Measurements from ENCODE around the gene NUP205. TPM values are rescaled to one million over a fixed set of nuclear protein-coding genes. Genes with fewer than 3 reads are reported as not detected.

The NUP205 gene
- total RNA-seq, 2 experiments from 2014 or later: 109 to 111 TPM

- DNase-seq (no peak), ATAC-seq (no peak)
- H3K4me3 Mint-ChIP-seq: no peak overlapping the region
- POLR2A ChIA-PET: interaction anchor here (1.2 kb wide), 1 partner anchor 12 kb away, joined by 3 read pairs; no protein-coding TSS in a partner anchor
- CTCF ChIA-PET: interaction anchor here (1.3 kb wide), 1 partner anchor 92 kb away, joined by 5 read pairs; no protein-coding TSS in a partner anchor
- no peak overlapping the region for H3K27ac Mint-ChIP-seq
- no peaks in the 10 kb centered on the region for H3K36me3 Mint-ChIP-seq (ENCODE audit: low read depth)
- no peaks in the 10 kb centered on the region for H3K9me3 Mint-ChIP-seq (ENCODE audit: insufficient read depth)
- peaks cover 8% of the 10 kb centered on the region for H3K4me1 Mint-ChIP-seq (ENCODE audit: low read depth)
- no peaks in the 10 kb centered on the region for H3K27me3 Mint-ChIP-seq (ENCODE audit: low read depth)
These were observed 4.4 kb upstream of the NUP205 start for GRCh38 chr7:135553346-135553745.

GRCh38 chr7:135558337-135558767 lies 635 bp downstream of the NUP205 start:
- Mint-ChIP-seq H3K27ac (no peak overlapping the region), H3K4me3 (no peak overlapping the region), H3K4me1 (ENCODE audit: low read depth) (peaks cover 24% of the 10 kb centered on the region), H3K27me3 (ENCODE audit: low read depth) (no peaks in the 10 kb centered on the region), H3K9me3 (ENCODE audit: insufficient read depth) (no peaks in the 10 kb centered on the region), H3K36me3 (ENCODE audit: low read depth) (peaks cover 18% of the 10 kb centered on the region)
- peak; percentile 79 for DNase-seq
- CTCF ChIA-PET: interaction anchor here (1.0 to 2.0 kb wide), 6 partner anchors 11 to 276 kb away, joined by 3 to 6 read pairs (median 4); no protein-coding TSS in a partner anchor
- peak; percentile 77 for ATAC-seq
- POLR2A ChIA-PET: interaction anchor here (1.5 kb wide), 1 partner anchor 49 kb away, joined by 5 read pairs; the partner anchor contains the start of gene CNOT4

- ATAC-seq: no peak
- H3K9me3 Mint-ChIP-seq (ENCODE audit: insufficient read depth): no peaks in the 10 kb centered on the region
- no peak overlapping the region for H3K4me3 Mint-ChIP-seq
- no peak overlapping the region for H3K27ac Mint-ChIP-seq
- H3K4me1 Mint-ChIP-seq (ENCODE audit: low read depth): peaks cover 24% of the 10 kb centered on the region
- no peaks in the 10 kb centered on the region for H3K27me3 Mint-ChIP-seq (ENCODE audit: low read depth)
- peaks cover 20% of the 10 kb centered on the region for H3K36me3 Mint-ChIP-seq (ENCODE audit: low read depth)
- POLR2A ChIA-PET: interaction anchor here (1.5 kb wide), 1 partner anchor 50 kb away, joined by 5 read pairs; the partner anchor contains the start of gene CNOT4
- no peak for DNase-seq
- CTCF ChIA-PET: interaction anchor here (1.0 to 2.0 kb wide), 4 partner anchors 11 to 87 kb away, joined by 3 to 6 read pairs (median 4); no protein-coding TSS in a partner anchor
These were observed 1.2 kb downstream of the NUP205 start for GRCh38 chr7:135558881-135559280.

- CTCF ChIA-PET: interaction anchor here (1.0 kb wide), 1 partner anchor 286 kb away, joined by 3 read pairs; no protein-coding TSS in a partner anchor
- ATAC-seq: no peak
These were observed 2.9 kb downstream of the NUP205 start for GRCh38 chr7:135560631-135561030.

GRCh38 chr7:135562720-135563119 lies 5.0 kb downstream of the NUP205 start:
- ChIA-PET POLR2A (no interaction called here), CTCF (interaction anchor here (1.1 to 1.2 kb wide), 2 partner anchors 282 to 288 kb away, joined by 3 read pairs; no protein-coding TSS in a partner anchor)
- H3K4me1 Mint-ChIP-seq (ENCODE audit: low read depth): peaks cover 16% of the 10 kb centered on the region
- H3K27ac Mint-ChIP-seq: no peak overlapping the region
- no peak for ATAC-seq
- no peak for DNase-seq
- no peaks in the 10 kb centered on the region for H3K27me3 Mint-ChIP-seq (ENCODE audit: low read depth)
- H3K36me3 Mint-ChIP-seq (ENCODE audit: low read depth): peaks cover 36% of the 10 kb centered on the region
- no peak overlapping the region for H3K4me3 Mint-ChIP-seq
- no peaks in the 10 kb centered on the region for H3K9me3 Mint-ChIP-seq (ENCODE audit: insufficient read depth)

More at GRCh38 chr7:135560631-135561030, 2.9 kb downstream of the NUP205 start:
- POLR2A ChIA-PET: no interaction called here
- peaks cover 24% of the 10 kb centered on the region for H3K4me1 Mint-ChIP-seq (ENCODE audit: low read depth)
- H3K27me3 Mint-ChIP-seq (ENCODE audit: low read depth): no peaks in the 10 kb centered on the region
- H3K36me3 Mint-ChIP-seq (ENCODE audit: low read depth): peaks cover 25% of the 10 kb centered on the region
- no peak for DNase-seq
- H3K27ac Mint-ChIP-seq: peak overlapping the region; percentile 39
- H3K4me3 Mint-ChIP-seq: no peak overlapping the region
- no peaks in the 10 kb centered on the region for H3K9me3 Mint-ChIP-seq (ENCODE audit: insufficient read depth)

- H3K4me3 Mint-ChIP-seq: no peak overlapping the region
- H3K4me1 Mint-ChIP-seq (ENCODE audit: low read depth): peaks cover 22% of the 10 kb centered on the region
- DNase-seq (no peak), ATAC-seq (no peak)
- H3K27ac Mint-ChIP-seq: no peak overlapping the region
- H3K27me3 Mint-ChIP-seq (ENCODE audit: low read depth): no peaks in the 10 kb centered on the region
- H3K9me3 Mint-ChIP-seq (ENCODE audit: insufficient read depth): peaks cover 14% of the 10 kb centered on the region
- H3K36me3 Mint-ChIP-seq (ENCODE audit: low read depth): peaks cover 49% of the 10 kb centered on the region
- ChIA-PET CTCF (interaction anchor here (1.3 to 1.4 kb wide), 2 partner anchors 13 to 74 kb away, joined by 3 read pairs; no protein-coding TSS in a partner anchor), POLR2A (no interaction called here)
These were observed 14.1 kb downstream of the NUP205 start for GRCh38 chr7:135571834-135572233.

GRCh38 chr7:135573541-135573940 lies 15.8 kb downstream of the NUP205 start:
- ATAC-seq (no peak), DNase-seq (no peak)
- no peak overlapping the region for H3K4me3 Mint-ChIP-seq
- CTCF ChIA-PET: interaction anchor here (0.6 to 1.4 kb wide), 3 partner anchors 25 to 150 kb away, joined by 3 to 6 read pairs (median 4); no protein-coding TSS in a partner anchor
- H3K4me1 Mint-ChIP-seq (ENCODE audit: low read depth): peaks cover 22% of the 10 kb centered on the region
- H3K36me3 Mint-ChIP-seq (ENCODE audit: low read depth): peaks cover 62% of the 10 kb centered on the region
- no peak overlapping the region for H3K27ac Mint-ChIP-seq
- POLR2A ChIA-PET: no interaction called here
- H3K9me3 Mint-ChIP-seq (ENCODE audit: insufficient read depth): peaks cover 14% of the 10 kb centered on the region
- H3K27me3 Mint-ChIP-seq (ENCODE audit: low read depth): no peaks in the 10 kb centered on the region

- POLR2A ChIA-PET: no interaction called here
- Mint-ChIP-seq H3K27ac (peak overlapping the region; percentile 69), H3K4me1 (ENCODE audit: low read depth) (peaks cover 22% of the 10 kb centered on the region), H3K36me3 (ENCODE audit: low read depth) (peaks cover 70% of the 10 kb centered on the region), H3K27me3 (ENCODE audit: low read depth) (no peaks in the 10 kb centered on the region), H3K4me3 (no peak overlapping the region), H3K9me3 (ENCODE audit: insufficient read depth) (peaks cover 14% of the 10 kb centered on the region)
- CTCF ChIA-PET: interaction anchor here (2.1 kb wide), 1 partner anchor 70 kb away, joined by 7 read pairs; no protein-coding TSS in a partner anchor
- ATAC-seq (peak; percentile 42), DNase-seq (no peak)
These were observed 17.6 kb downstream of the NUP205 start for GRCh38 chr7:135575296-135575695.

- ChIA-PET POLR2A (no interaction called here), CTCF (no interaction called here)
- Mint-ChIP-seq H3K9me3 (ENCODE audit: insufficient read depth) (peaks cover 14% of the 10 kb centered on the region), H3K36me3 (ENCODE audit: low read depth) (peaks cover 68% of the 10 kb centered on the region), H3K27me3 (ENCODE audit: low read depth) (no peaks in the 10 kb centered on the region), H3K4me3 (no peak overlapping the region), H3K4me1 (ENCODE audit: low read depth) (peaks cover 19% of the 10 kb centered on the region), H3K27ac (no peak overlapping the region)
- no peak for DNase-seq
- ATAC-seq: no peak
These were observed 20.9 kb downstream of the NUP205 start for GRCh38 chr7:135578569-135578968.

- POLR2A ChIA-PET: no interaction called here
- Mint-ChIP-seq H3K27ac (no peak overlapping the region), H3K36me3 (ENCODE audit: low read depth) (peaks cover 44% of the 10 kb centered on the region)
These were observed 26.9 kb downstream of the NUP205 start for GRCh38 chr7:135584362-135585353.

GRCh38 chr7:135597181-135597925 lies 39.6 kb downstream of the NUP205 start:
- POLR2A ChIA-PET: no interaction called here
- CTCF ChIA-PET: interaction anchor here (0.9 to 1.9 kb wide), 3 partner anchors 24 to 323 kb away, joined by 3 to 6 read pairs (median 4); no protein-coding TSS in a partner anchor

More at GRCh38 chr7:135584362-135585353, 26.9 kb downstream of the NUP205 start:
- ATAC-seq (no peak), DNase-seq (no peak)
- Mint-ChIP-seq H3K4me1 (ENCODE audit: low read depth) (no peaks in the 10 kb centered on the region), H3K9me3 (ENCODE audit: insufficient read depth) (no peaks in the 10 kb centered on the region), H3K4me3 (no peak overlapping the region), H3K27me3 (ENCODE audit: low read depth) (no peaks in the 10 kb centered on the region)
- CTCF ChIA-PET: no interaction called here

More at GRCh38 chr7:135597181-135597925, 39.6 kb downstream of the NUP205 start:
- Mint-ChIP-seq H3K9me3 (ENCODE audit: insufficient read depth) (no peaks in the 10 kb centered on the region), H3K36me3 (ENCODE audit: low read depth) (peaks cover 57% of the 10 kb centered on the region), H3K27me3 (ENCODE audit: low read depth) (no peaks in the 10 kb centered on the region), H3K4me1 (ENCODE audit: low read depth) (no peaks in the 10 kb centered on the region), H3K4me3 (no peak overlapping the region), H3K27ac (no peak overlapping the region)
- ATAC-seq (no peak), DNase-seq (no peak)

All from activated CD8-positive, alpha-beta T cell treated with anti-CD3 and anti-CD28 coated beads, Interleukin-2, amount 10 ng/mL, durations not matched to agents 7 days and 5 days (primary cell).